HUES48 (cell line): Measurements from ENCODE around the gene IL17RE.
A peak's percentile ranks its signal among the peaks of the same experiment; 100 is the strongest.

Source experiments
- H3K27ac ChIP-seq: one replicate; pipeline ENCODE4 v1.7.0; 2013; ENCODE audit warnings: low read depth, low read length, inconsistent platforms
- H3K27me3 ChIP-seq: 2 replicates; pipeline ENCODE4 v1.6.1; 2013; ENCODE audit warnings: mild to moderate bottlenecking, low read length; ENCODE audit not compliant: control insufficient read depth, insufficient read depth
- H3K36me3 ChIP-seq: 2 replicates; pipeline ENCODE4 v1.6.1; 2013; ENCODE audit warnings: low read length; ENCODE audit not compliant: control insufficient read depth, insufficient read depth
- H3K4me1 ChIP-seq: 2 replicates; pipeline ENCODE4 v1.6.1; 2013; ENCODE audit warnings: mild to moderate bottlenecking, low read length; ENCODE audit not compliant: control insufficient read depth, insufficient read depth
- H3K4me3 ChIP-seq: 2 replicates; pipeline ENCODE4 v1.5.1; 2013; ENCODE audit warnings: mild to moderate bottlenecking, low read depth, low read length
- H3K9ac ChIP-seq: 2 replicates; pipeline ENCODE4 v1.6.1; 2013; ENCODE audit warnings: mild to moderate bottlenecking, low read depth, low read length, moderate library complexity
- H3K9me3 ChIP-seq: 2 replicates; pipeline ENCODE4 v1.6.1; 2013; ENCODE audit warnings: low read length; ENCODE audit not compliant: control insufficient read depth, insufficient read depth

Gene IL17RE

DNA sequence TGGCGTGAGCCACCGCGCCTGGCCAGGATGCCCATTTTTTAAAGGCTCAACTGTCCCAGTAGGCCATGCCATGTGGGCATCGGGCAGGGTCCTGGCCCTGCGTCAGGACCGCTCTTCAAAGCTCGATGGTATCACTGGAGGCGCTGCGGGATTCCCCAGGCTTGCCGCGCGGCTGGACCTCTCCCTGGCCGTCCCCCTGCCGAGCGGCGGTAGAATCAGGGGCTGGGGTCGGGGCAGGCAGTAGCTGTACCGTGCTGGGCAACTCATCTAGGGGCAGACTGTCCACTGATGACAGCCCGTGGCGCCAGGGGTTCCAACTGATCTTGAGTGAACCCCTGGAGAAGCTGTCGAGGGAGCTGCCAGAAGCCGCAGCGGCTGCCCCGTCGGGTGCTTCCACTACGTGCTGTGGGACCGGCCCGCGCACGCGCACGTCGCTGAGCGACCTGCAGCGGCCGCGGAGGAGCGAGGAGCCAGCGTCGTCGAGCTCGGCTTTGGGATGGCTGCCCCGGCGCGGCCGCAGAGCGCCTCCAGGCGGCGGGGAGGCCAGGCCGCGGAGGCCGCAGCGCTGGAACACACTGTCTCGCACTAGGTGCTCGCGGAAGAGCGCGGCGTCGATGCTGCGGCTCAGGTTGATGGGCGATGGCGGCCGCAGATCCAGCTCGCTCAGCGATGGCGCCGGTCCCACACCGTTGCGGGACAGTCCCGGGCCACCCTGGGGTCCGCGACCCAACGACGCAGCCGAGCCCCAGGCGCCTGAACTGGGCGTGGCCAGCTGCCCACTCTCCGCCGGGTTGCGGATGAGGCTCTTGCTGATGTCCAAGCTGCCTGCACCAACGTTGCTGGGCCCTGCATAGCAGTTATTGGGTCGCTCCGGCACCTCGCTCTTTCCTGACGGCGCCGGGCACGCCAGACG lies 43.7 kb downstream of the IL17RE start:
- H3K9me3 ChIP-seq, result no peaks in the 10 kb centered on the region
- H3K36me3 ChIP-seq, result peaks cover 10% of the 10 kb centered on the region; the same call in 1 of the 2 replicates
- peak overlapping the region; percentile 4 for H3K27ac ChIP-seq
- H3K4me3 ChIP-seq, result peak overlapping the region; percentile 69
- 0 out of 2 replicates have a peak, but pooled peaks cover 3% of the 10 kb centered on the region for H3K27me3 ChIP-seq
- H3K4me1 ChIP-seq, result no peaks in the 10 kb centered on the region; the same call in 1 of the 2 replicates
- no peak overlapping the region for H3K9ac ChIP-seq

DNA sequence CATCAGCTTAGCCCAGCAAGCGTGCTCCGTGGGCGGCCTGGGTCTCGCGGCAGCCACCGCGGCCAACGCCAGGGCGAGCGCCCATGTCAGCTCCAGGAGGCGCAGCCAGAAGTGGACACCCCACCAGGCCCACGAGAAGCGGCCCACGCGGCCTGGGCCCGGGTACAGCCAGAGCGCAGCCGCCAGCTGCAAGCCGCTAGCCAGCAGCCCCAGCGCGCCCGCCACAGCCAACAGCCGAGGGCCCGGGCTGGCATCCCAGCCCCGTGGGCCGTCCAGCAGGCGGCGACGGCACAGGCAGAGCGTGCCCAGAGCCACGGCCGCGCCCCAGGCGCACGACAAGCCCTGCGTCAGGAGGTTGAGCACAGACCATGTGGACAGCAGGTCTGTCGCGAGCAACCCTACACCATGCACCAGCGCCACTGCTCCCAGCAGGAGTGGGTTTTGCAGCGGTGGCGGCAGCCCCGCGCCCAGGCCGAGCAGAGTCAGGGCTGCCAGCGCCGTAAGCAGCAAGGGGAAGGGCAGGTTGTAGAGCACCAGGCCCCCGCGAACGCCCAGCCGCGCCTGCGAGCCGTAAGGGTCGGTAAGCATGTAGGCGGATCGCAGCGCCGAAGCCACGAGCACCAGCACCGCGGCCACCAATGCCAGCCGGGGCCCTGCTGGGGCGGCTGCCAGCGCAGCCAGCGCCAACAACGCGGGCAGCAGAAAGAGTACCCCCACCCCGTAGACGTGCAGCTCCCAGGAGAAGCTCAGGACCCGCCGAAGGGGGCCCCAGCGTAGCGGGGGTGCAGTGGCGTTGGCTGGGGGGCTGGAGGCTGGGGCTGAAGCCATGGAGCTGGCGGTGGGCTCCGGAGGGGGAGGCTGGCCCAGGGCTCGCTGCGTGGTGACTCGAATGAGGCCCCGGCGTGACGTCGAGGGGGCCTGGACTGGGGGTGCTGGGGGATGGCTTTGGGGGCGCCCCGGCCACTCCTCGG lies 44.7 kb downstream of the IL17RE start:
- H3K9ac ChIP-seq, result no peak overlapping the region
- no peaks in the 10 kb centered on the region for H3K9me3 ChIP-seq
- no peak overlapping the region for H3K27ac ChIP-seq
- peaks cover 10% of the 10 kb centered on the region; the same call in 1 of the 2 replicates for H3K36me3 ChIP-seq
- H3K27me3 ChIP-seq, result 0 out of 2 replicates have a peak, but pooled peaks cover 3% of the 10 kb centered on the region
- H3K4me1 ChIP-seq, result no peaks in the 10 kb centered on the region; the same call in 1 of the 2 replicates
- peak overlapping the region; percentile 69 for H3K4me3 ChIP-seq

DNA sequence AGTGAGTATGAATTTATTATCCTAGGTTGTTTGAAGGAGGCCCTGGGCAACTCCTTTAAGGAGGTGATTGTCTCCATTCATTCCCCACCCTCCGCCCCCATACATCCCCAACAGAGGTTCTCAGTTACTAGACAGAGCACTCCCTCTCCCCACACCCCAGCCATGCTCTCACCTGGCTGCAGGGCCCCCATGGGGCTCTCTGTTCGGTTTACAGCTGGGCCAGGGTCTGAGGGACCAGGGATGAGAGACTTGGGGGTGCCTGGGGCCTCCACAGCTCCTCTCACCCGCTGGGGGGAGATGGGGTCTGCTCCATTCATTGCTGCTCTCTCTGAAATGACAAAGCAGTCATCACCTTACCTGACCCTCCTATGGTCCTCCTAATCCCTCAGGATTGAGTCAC lies 45.9 kb downstream of the IL17RE start:
- no peak overlapping the region for H3K4me3 ChIP-seq
- H3K9me3 ChIP-seq, result no peaks in the 10 kb centered on the region
- peaks cover 10% of the 10 kb centered on the region; the same call in 1 of the 2 replicates for H3K36me3 ChIP-seq
- no peak overlapping the region for H3K9ac ChIP-seq
- H3K4me1 ChIP-seq, result no peaks in the 10 kb centered on the region; the same call in 1 of the 2 replicates
- H3K27me3 ChIP-seq, result 0 out of 2 replicates have a peak, but pooled peaks cover 3% of the 10 kb centered on the region
- no peak overlapping the region for H3K27ac ChIP-seq

DNA sequence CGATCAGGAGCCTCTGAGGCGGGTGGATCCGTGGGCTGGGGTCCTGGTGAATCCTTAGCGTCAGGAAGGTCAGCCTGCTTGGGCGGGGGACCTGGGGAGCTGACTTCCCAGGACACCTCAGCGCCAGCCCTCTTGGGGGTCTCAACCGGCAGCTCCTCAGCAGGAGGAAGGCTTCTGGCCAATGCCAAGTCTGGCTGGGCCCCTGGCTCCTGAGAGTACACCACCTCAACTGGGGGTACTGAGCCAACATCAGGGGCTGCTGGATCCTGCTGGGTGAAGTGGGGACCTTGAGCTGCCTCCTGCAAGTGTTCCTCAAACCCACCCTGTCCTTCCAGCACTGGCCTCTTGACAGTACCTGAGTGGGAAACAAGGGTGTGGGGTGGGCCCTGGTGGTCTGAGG lies 46.5 kb downstream of the IL17RE start:
- H3K4me3 ChIP-seq, result no peak overlapping the region

DNA sequence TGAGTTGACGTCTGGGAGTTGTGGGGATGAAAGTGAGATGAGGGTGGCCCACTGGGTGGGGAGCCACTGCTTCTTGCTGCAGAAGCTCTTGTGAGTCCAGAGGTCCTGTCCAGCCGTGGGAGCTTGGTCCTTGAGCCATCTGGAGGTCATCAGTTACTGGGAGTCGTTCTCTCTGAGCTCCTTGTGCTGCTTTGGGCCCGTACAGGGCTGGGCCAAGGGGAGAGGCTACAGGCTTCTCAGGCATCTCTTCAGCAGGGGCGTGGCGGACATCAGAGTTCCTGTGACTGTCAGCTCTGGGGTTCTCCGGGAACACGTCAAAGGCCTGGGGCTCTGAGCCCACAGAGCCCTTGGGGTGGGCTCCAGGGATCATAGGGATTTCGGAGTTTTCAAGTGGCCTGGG lies 47.0 kb downstream of the IL17RE start:
- Histone ChIP-seq H3K9me3 (no peaks in the 10 kb centered on the region), H3K36me3 (peaks cover 10% of the 10 kb centered on the region; the same call in 1 of the 2 replicates), H3K4me3 (no peak overlapping the region), H3K27ac (no peak overlapping the region), H3K4me1 (peaks cover 7% of the 10 kb centered on the region), H3K27me3 (0 out of 2 replicates have a peak, but pooled peaks cover 3% of the 10 kb centered on the region), H3K9ac (no peak overlapping the region)

More for the DNA sequence above, 46.5 kb downstream of the IL17RE start:
- peaks cover 2% of the 10 kb centered on the region; the same call in 1 of the 2 replicates for H3K4me1 ChIP-seq
- no peak overlapping the region for H3K9ac ChIP-seq
- H3K9me3 ChIP-seq, result no peaks in the 10 kb centered on the region
- peaks cover 10% of the 10 kb centered on the region; the same call in 1 of the 2 replicates for H3K36me3 ChIP-seq
- H3K27ac ChIP-seq, result no peak overlapping the region
- 0 out of 2 replicates have a peak, but pooled peaks cover 3% of the 10 kb centered on the region for H3K27me3 ChIP-seq

DNA sequence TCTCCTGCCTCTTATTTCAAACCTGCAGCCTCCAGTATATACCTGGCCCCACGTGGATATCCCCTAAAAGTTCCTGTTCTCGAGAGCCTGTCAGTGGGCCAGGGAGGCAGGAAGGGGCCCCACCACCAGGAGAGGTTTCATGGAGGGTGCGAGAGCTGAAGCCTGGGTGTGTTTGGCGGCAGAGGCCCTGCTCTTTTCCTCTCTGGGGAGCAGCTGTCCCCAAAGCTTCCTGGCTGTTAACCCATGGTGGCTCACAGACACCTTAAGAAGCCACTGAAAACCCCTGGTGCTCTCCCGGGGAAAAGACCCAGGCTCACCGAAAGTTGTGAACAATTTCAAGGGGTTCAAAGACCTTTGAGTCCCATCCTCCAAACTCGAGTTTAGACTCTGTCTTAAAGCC lies 48.5 kb downstream of the IL17RE start:
- Histone ChIP-seq H3K4me1 (peaks cover 20% of the 10 kb centered on the region), H3K4me3 (peak overlapping the region; percentile 78; the same call in 1 of the 2 replicates), H3K27ac (no peak overlapping the region), H3K36me3 (peaks cover 10% of the 10 kb centered on the region; the same call in 1 of the 2 replicates), H3K9me3 (no peaks in the 10 kb centered on the region), H3K9ac (no peak overlapping the region), H3K27me3 (peaks cover 4% of the 10 kb centered on the region; the same call in 1 of the 2 replicates)

DNA sequence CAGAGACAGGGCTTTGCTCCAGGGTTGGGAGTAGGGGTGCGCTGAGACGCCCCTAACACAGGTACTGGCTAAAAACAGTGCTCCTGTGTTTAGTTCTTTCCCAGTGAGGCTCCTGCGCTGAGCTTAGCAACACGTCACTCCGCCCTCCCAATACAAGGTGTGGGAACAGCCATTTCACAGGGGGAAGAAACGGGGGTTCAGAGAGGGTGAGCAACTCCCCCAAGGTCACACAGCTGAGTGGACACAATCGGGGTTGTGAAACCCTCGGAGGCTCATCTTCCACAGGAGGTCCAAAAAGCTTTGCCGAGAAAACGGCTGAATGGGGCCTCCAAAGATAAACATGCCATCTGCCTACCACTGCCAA lies 48.9 kb downstream of the IL17RE start:
- peak overlapping the region; percentile 78 for H3K4me3 ChIP-seq
- H3K9me3 ChIP-seq, result no peaks in the 10 kb centered on the region
- H3K4me1 ChIP-seq, result peaks cover 21% of the 10 kb centered on the region
- no peak overlapping the region for H3K27ac ChIP-seq
- peaks cover 4% of the 10 kb centered on the region; the same call in 1 of the 2 replicates for H3K27me3 ChIP-seq
- H3K36me3 ChIP-seq, result peaks cover 10% of the 10 kb centered on the region; the same call in 1 of the 2 replicates
- H3K9ac ChIP-seq, result no peak overlapping the region

DNA sequence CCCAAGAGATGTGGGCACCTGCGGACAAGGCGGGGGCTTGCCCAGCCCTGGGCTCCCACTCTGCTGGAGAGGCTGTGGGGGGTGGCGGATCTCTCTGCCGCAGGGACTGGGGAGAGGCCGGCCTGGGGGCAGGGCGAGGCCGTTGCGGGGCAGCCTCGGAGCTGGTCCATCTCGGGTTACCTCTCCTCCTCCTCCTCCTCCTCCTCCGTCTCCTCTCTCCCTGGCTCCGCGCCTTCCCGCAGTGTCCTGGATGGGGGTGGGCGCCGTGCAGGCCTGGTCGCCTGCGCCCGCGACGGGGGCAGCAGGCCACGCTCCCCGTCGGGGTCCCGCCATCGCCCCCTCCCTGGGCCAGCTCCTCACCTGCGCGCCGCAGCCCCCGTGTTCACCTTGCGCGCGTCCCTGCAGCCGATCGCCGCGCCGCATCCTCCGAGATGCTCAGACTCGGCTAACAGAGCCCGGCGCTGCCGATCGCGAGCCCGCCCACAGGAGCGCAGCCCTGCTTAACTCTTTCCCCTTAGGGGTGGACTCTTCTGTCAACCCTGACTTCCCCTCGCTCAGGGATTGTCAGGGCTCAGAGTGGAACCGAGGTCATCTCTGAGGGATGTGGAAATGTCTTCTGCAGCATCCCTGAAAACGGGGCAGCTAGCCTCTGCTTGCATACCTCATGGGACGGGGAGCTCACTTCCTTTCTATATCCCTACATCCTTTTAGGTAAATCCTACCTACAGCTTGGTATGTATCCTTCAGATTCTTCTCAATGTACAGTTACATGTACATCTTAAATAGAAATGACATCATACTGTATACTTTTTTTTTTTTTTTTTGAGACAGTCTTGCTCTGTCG lies 49.5 kb downstream of the IL17RE start, which contains the start of gene PRRT3:
Gene PRRT3, minus strand, starts transcription at position 447 of the 844 bp plus-strand sequence. CDS start 2,293 bp downstream, outside the sequence.
- Histone ChIP-seq H3K4me3 (peak within 1 kb of the TSS; percentile 78), H3K36me3 (peaks cover 10% of the 10 kb centered on the region; the same call in 1 of the 2 replicates), H3K9ac (no peak within 1 kb of the TSS), H3K9me3 (no peaks in the 10 kb centered on the region), H3K27ac (no peak within 1 kb of the TSS), H3K4me1 (peaks cover 21% of the 10 kb centered on the region), H3K27me3 (peaks cover 4% of the 10 kb centered on the region; the same call in 1 of the 2 replicates)

DNA sequence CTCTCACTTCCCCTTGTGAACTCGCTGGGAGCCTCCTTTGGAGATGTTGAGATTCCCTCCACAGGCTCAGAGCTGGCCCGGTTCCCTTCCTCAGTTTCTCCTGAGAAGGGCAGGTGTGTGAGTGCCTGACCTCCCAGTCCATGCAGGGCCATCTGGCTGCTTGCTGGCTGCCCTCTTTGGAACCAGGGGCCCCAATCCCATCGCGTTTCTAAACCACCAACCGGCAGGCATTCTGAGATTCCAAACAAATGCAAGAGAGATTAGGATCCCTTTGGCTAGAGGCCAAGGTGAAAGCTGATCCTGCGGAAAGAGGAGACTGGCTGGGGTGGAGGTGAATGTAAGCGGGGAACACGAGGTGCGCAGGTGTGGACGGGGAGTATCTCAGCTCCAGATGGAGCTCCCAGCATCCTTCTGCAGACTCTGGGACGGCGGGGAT lies 52.4 kb downstream of the IL17RE start:
- H3K9me3 ChIP-seq, result no peaks in the 10 kb centered on the region
- H3K27me3 ChIP-seq, result peaks cover 4% of the 10 kb centered on the region; the same call in 1 of the 2 replicates
- peaks cover 21% of the 10 kb centered on the region for H3K4me1 ChIP-seq
- no peaks in the 10 kb centered on the region for H3K36me3 ChIP-seq
- H3K4me3 ChIP-seq, result no peak overlapping the region
- H3K9ac ChIP-seq, result no peak overlapping the region
- H3K27ac ChIP-seq, result peak overlapping the region; percentile 1
